Measurements from ENCODE around the gene WEE1. TPM values are rescaled to one million over a fixed set of nuclear protein-coding genes. Genes with fewer than 3 reads are reported as not detected.
A peak's percentile ranks its signal among the peaks of the same experiment; 100 is the strongest.

WEE1 gene
- total and polyA plus RNA-seq, 10 donors: 6.3 to 30.6 (median 14.4) TPM

DNA sequence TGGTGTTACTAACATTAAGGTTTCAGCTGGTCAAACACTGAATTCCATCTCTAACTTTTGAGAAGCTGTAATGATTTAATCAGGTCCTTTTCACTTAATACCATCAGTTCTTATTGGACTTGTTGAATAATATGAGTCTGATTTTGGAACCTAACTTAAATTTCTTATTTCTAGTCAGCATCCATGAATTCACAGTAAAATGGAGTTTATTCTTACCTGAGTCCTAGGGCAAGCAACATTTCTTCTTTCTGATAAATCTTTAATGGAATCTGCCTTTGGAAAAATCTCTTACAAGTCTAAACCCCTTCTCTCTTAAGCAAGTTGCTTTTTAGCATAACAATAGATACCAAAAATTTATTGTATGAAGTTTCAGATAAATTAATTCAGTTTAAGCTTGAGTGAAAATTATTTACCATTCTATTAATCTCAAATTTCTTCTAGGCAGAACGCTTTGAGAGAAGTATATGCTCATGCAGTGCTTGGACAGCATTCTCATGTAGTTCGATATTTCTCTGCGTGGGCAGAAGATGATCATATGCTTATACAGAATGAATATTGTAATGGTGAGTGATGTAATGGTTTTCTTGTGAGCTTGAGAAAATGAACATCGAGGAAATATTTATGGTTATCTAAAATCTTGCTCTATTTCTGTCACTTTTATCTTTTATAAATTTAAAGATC is 3.4 kb downstream of the WEE1 start:
- Histone ChIP-seq H3K9me3 (no peaks in the 10 kb centered on the region), H3K27me3 (replicated peaks in 1 of 7) (no peaks in the 10 kb centered on the region), H3K27ac (peak overlapping the region in 7 of 8 donors; percentile 52 to 97 (median 90)), H3K4me1 (peaks cover 6 to 70% (median 42%) of the 10 kb centered on the region in 6 donors), H3K36me3 (peaks cover 0 to 41% (median 9%) of the 10 kb centered on the region in 6 donors), H3K4me3 (peak overlapping the region in 6 of 8 donors; percentile 6 to 95 (median 80))
- TF ChIP-seq, protein P1, sequence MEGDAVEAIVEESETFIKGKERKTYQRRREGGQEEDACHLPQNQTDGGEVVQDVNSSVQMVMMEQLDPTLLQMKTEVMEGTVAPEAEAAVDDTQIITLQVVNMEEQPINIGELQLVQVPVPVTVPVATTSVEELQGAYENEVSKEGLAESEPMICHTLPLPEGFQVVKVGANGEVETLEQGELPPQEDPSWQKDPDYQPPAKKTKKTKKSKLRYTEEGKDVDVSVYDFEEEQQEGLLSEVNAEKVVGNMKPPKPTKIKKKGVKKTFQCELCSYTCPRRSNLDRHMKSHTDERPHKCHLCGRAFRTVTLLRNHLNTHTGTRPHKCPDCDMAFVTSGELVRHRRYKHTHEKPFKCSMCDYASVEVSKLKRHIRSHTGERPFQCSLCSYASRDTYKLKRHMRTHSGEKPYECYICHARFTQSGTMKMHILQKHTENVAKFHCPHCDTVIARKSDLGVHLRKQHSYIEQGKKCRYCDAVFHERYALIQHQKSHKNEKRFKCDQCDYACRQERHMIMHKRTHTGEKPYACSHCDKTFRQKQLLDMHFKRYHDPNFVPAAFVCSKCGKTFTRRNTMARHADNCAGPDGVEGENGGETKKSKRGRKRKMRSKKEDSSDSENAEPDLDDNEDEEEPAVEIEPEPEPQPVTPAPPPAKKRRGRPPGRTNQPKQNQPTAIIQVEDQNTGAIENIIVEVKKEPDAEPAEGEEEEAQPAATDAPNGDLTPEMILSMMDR (IDR thresholded peaks at IDR 0.05 in 8 of 11, conservative IDR thresholded peaks at IDR 0.05 in 3 of 11): no peak
- TF ChIP-seq POLR2AphosphoS5 (IDR thresholded peaks at IDR 0.05): no peak
- no peak for TF ChIP-seq POLR2A (IDR thresholded peaks at IDR 0.05)
- DNase-seq: no peak
- 53 to 74% (median 64%) methylated on average over 4 of the region's 4 CpGs for WGBS, 5 donors
- intact Hi-C loops (cut with DNase I; ENCODE audit: low total_unique reads): no loop called here

GRCh38 chr11:9577556-9577955 is 4.1 kb downstream of the WEE1 start:
- peak overlapping the region in 5 of 8 donors; percentile 5 to 95 (median 9) for H3K4me3 ChIP-seq
- intact Hi-C loops (cut with DNase I; ENCODE audit: low total_unique reads): no loop called here

GRCh38 chr11:9580894-9581293 is 7.4 kb downstream of the WEE1 start:
- WGBS, 5 donors: 95 to 99% (median 97%) methylated on average over 4 of the region's 4 CpGs
- Histone ChIP-seq H3K4me1 (peaks cover 0 to 41% (median 23%) of the 10 kb centered on the region in 6 donors), H3K27ac (no peak overlapping the region), H3K36me3 (peaks cover 0 to 82% (median 33%) of the 10 kb centered on the region in 6 donors), H3K27me3 (replicated peaks in 1 of 7) (no peaks in the 10 kb centered on the region), H3K9me3 (no peaks in the 10 kb centered on the region), H3K4me3 (no peak overlapping the region)
- TF ChIP-seq POLR2AphosphoS5 (IDR thresholded peaks at IDR 0.05) (no peak), POLR2A (IDR thresholded peaks at IDR 0.05) (no peak)
- TF ChIP-seq, protein P1 (IDR thresholded peaks at IDR 0.05 in 8 of 11, conservative IDR thresholded peaks at IDR 0.05 in 3 of 11): no peak
- no peak for DNase-seq
- intact Hi-C loops (cut with DNase I; ENCODE audit: low total_unique reads): no loop called here

More at GRCh38 chr11:9577556-9577955, 4.1 kb downstream of the WEE1 start:
- 50 to 66% (median 56%) methylated on average over 7 of the region's 7 CpGs for WGBS, 5 donors
- Histone ChIP-seq H3K9me3 (no peaks in the 10 kb centered on the region), H3K36me3 (peaks cover 0 to 48% (median 16%) of the 10 kb centered on the region in 6 donors), H3K27me3 (replicated peaks in 1 of 7) (no peaks in the 10 kb centered on the region), H3K4me1 (peaks cover 6 to 63% (median 35%) of the 10 kb centered on the region in 6 donors), H3K27ac (peak overlapping the region in 7 of 8 donors; percentile 42 to 97 (median 88))
- TF ChIP-seq POLR2A (IDR thresholded peaks at IDR 0.05) (no peak), POLR2AphosphoS5 (IDR thresholded peaks at IDR 0.05) (no peak)
- TF ChIP-seq, protein P1 (IDR thresholded peaks at IDR 0.05 in 8 of 11, conservative IDR thresholded peaks at IDR 0.05 in 3 of 11): no peak
- no peak for DNase-seq

GRCh38 chr11:9581556-9582161 is 8.2 kb downstream of the WEE1 start:
- 94 to 99% (median 96%) methylated on average over 6 of the region's 6 CpGs for WGBS, 5 donors
- Histone ChIP-seq H3K36me3 (peaks cover 0 to 89% (median 39%) of the 10 kb centered on the region in 6 donors), H3K27ac (no peak overlapping the region)

More at GRCh38 chr11:9581556-9582161, 8.2 kb downstream of the WEE1 start:
- Histone ChIP-seq H3K4me1 (peaks cover 0 to 33% (median 15%) of the 10 kb centered on the region in 6 donors), H3K9me3 (no peaks in the 10 kb centered on the region), H3K4me3 (no peak overlapping the region), H3K27me3 (replicated peaks in 1 of 7) (no peaks in the 10 kb centered on the region)
- TF ChIP-seq, protein P1 (IDR thresholded peaks at IDR 0.05 in 8 of 11, conservative IDR thresholded peaks at IDR 0.05 in 3 of 11): no peak
- no peak for TF ChIP-seq POLR2A (IDR thresholded peaks at IDR 0.05)
- no peak for TF ChIP-seq POLR2AphosphoS5 (IDR thresholded peaks at IDR 0.05)
- intact Hi-C loops (cut with DNase I; ENCODE audit: low total_unique reads): no loop called here
- no peak for DNase-seq

Data from spleen (tissue), 11 donors.